ENCODE measurements around the gene DNAJC7. TPM values are rescaled to one million over a fixed set of nuclear protein-coding genes. Genes with fewer than 3 reads are reported as not detected.

DNAJC7 gene
- total and polyA plus RNA-seq, 9 of the 15 experiments (the other 6 are each of a cell fraction or from before 2014, with no cell fraction given) = 85.8 to 262 (median 157) TPM

- TF ChIP-seq, protein P1, sequence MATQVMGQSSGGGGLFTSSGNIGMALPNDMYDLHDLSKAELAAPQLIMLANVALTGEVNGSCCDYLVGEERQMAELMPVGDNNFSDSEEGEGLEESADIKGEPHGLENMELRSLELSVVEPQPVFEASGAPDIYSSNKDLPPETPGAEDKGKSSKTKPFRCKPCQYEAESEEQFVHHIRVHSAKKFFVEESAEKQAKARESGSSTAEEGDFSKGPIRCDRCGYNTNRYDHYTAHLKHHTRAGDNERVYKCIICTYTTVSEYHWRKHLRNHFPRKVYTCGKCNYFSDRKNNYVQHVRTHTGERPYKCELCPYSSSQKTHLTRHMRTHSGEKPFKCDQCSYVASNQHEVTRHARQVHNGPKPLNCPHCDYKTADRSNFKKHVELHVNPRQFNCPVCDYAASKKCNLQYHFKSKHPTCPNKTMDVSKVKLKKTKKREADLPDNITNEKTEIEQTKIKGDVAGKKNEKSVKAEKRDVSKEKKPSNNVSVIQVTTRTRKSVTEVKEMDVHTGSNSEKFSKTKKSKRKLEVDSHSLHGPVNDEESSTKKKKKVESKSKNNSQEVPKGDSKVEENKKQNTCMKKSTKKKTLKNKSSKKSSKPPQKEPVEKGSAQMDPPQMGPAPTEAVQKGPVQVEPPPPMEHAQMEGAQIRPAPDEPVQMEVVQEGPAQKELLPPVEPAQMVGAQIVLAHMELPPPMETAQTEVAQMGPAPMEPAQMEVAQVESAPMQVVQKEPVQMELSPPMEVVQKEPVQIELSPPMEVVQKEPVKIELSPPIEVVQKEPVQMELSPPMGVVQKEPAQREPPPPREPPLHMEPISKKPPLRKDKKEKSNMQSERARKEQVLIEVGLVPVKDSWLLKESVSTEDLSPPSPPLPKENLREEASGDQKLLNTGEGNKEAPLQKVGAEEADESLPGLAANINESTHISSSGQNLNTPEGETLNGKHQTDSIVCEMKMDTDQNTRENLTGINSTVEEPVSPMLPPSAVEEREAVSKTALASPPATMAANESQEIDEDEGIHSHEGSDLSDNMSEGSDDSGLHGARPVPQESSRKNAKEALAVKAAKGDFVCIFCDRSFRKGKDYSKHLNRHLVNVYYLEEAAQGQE (IDR thresholded peaks at IDR 0.05; ENCODE audit: borderline replicate concordance) = peak; percentile 83
- TF ChIP-seq, protein P1 (CRISPR knock-in tag; IDR thresholded peaks at IDR 0.05; ENCODE audit: low read depth) = no peak
- TF ChIP-seq BCL6 (CRISPR knock-in tag; IDR thresholded peaks at IDR 0.05) = no peak
- TF ChIP-seq STAT5B (CRISPR knock-in tag; IDR thresholded peaks at IDR 0.05) = no peak
- TF ChIP-seq ZBTB9 (CRISPR knock-in tag; IDR thresholded peaks at IDR 0.05) = no peak
- no peak for TF ChIP-seq ZNF395 (CRISPR knock-in tag; IDR thresholded peaks at IDR 0.05)
- 0 out of 4 replicates have a peak, but pooled peaks of 1 of the 2 experiments have one; percentile 24 for TF ChIP-seq MNT (conservative IDR thresholded peaks at IDR 0.05)
- TF ChIP-seq ZNF445 (CRISPR knock-in tag; IDR thresholded peaks at IDR 0.05; ENCODE audit: low read depth) = no peak
- no peak for TF ChIP-seq SRF (CRISPR knock-in tag; IDR thresholded peaks at IDR 0.05)
- TF ChIP-seq NRF1 (conservative IDR thresholded peaks at IDR 0.05 in 1 of 2, IDR thresholded peaks at IDR 0.05 in 1 of 2) = no peak
- no peak for TF ChIP-seq ZNF124 (CRISPR knock-in tag; IDR thresholded peaks at IDR 0.05)
- no peak for TF ChIP-seq ZNF12 (CRISPR knock-in tag; IDR thresholded peaks at IDR 0.05)
- no peak for TF ChIP-seq SMARCA4 (IDR thresholded peaks at IDR 0.05)
- no peak for TF ChIP-seq ADNP (tag; IDR thresholded peaks at IDR 0.05)
- TF ChIP-seq ZKSCAN8 (CRISPR knock-in tag; IDR thresholded peaks at IDR 0.05) = no peak
- TF ChIP-seq KAT2B (IDR thresholded peaks at IDR 0.05; ENCODE audit: low read depth, low read length) = no peak
These were observed 54.3 kb downstream of the DNAJC7 start (continued) for GRCh38 chr17:41962768-41963434.
